A673 (cell line): ENCODE data around the gene FSTL4. TPM values are rescaled to one million over a fixed set of nuclear protein-coding genes. Genes with fewer than 3 reads are reported as not detected.

Experiments used
- BruUV-seq: library from RNA; stranded (reverse); fragments of 400-500 nt; replicated peaks from 2 replicates; lab custom pipeline; 2021; lab: Mats Ljungman, UMichigan
- CTCF ChIA-PET: fragments of 300-600 bp; sonication (Branson Sonifier 250); formaldehyde crosslinking; loops from one replicate; lab custom pipeline; 2022; ENCODE audit warnings: antibody characterized with exemption; lab: Charles Lee
- POLR2A ChIA-PET: fragments of 300-600 bp; sonication (Branson Sonifier 250); formaldehyde crosslinking; loops from one replicate; lab custom pipeline; 2022; ENCODE audit warnings: antibody characterized with exemption; ENCODE audit not compliant: low non-redundant PET; lab: Charles Lee
- DNase-seq: peaks from one replicate; pipeline ENCODE4 v3.0.0-alpha.2; 2015; ENCODE audit warnings: low spot score
- H3K27ac ChIP-seq: fragments of 200-600 bp; sonication (generic); 2 replicates; pipeline ENCODE4 v1.5.1; 2016; ENCODE audit warnings: mixed run types, low read depth, mild to moderate bottlenecking, mixed read lengths, antibody characterized with exemption, low read length; ENCODE audit not compliant: poor library complexity, severe bottlenecking
- H3K27me3 ChIP-seq: fragments of 200-600 bp; sonication (generic); replicated peaks from 2 replicates; pipeline ENCODE4 v1.6.1; 2017; ENCODE audit warnings: mixed run types, low read depth, mild to moderate bottlenecking, mixed read lengths, antibody characterized with exemption, low read length; ENCODE audit not compliant: insufficient read depth, poor library complexity
- H3K36me3 ChIP-seq: fragments of 200-600 bp; sonication (generic); 2 replicates; pipeline ENCODE4 v1.6.1; 2016; ENCODE audit warnings: mixed run types, mild to moderate bottlenecking, mixed read lengths, antibody characterized with exemption, low read length; ENCODE audit not compliant: insufficient read depth, poor library complexity, severe bottlenecking
- H3K4me1 ChIP-seq: fragments of 200-600 bp; sonication (generic); 2 replicates; pipeline ENCODE4 v1.6.1; 2017; ENCODE audit warnings: mixed run types, mild to moderate bottlenecking, mixed read lengths, antibody characterized with exemption, low read length; ENCODE audit not compliant: insufficient read depth, poor library complexity, severe bottlenecking
- H3K4me3 ChIP-seq: fragments of 200-600 bp; sonication (generic); 2 replicates; pipeline ENCODE4 v1.5.1; 2016; ENCODE audit warnings: low read depth, mixed run types, mild to moderate bottlenecking, mixed read lengths, low read length; ENCODE audit not compliant: poor library complexity, severe bottlenecking
- H3K9me3 ChIP-seq: fragments of 200-600 bp; sonication (generic); 2 replicates; pipeline ENCODE4 v1.6.1; 2016; ENCODE audit warnings: mixed run types, low read depth, mild to moderate bottlenecking, mixed read lengths, antibody characterized with exemption, low read length; ENCODE audit not compliant: poor library complexity, severe bottlenecking
- CTCF ChIP-seq: fragments of 300-800, 200-600 bp; sonication (generic); conservative IDR thresholded peaks from 2 replicates; pipeline ENCODE4 v1.5.1; 2017; ENCODE audit warnings: low read depth, mild to moderate bottlenecking, antibody characterized with exemption, low read length, moderate library complexity, mixed read lengths
- EZH2 ChIP-seq: fragments of 200-600 bp; sonication (generic); IDR thresholded peaks from 2 replicates; pipeline ENCODE4 v1.6.1; 2017; ENCODE audit warnings: borderline replicate concordance, low read depth, mild to moderate bottlenecking, mixed read lengths, antibody characterized with exemption, low read length; ENCODE audit not compliant: poor library complexity, severe bottlenecking
- intact Hi-C: fragments of 100-400 bp; cut with micrococcal nuclease; formaldehyde crosslinking; loops from one replicate; pipeline ENCODE4 v1.10.0; 2022; ENCODE audit not compliant: unreplicated experiment
- total RNA-seq: library from RNA; stranded (reverse); gene quantifications from 2 replicates; pipeline ENCODE4 v1.2.3, GENCODE V29; 2021

FSTL4 gene
- total RNA-seq, 1 experiment from 2014 or later: 0.86 TPM

DNA sequence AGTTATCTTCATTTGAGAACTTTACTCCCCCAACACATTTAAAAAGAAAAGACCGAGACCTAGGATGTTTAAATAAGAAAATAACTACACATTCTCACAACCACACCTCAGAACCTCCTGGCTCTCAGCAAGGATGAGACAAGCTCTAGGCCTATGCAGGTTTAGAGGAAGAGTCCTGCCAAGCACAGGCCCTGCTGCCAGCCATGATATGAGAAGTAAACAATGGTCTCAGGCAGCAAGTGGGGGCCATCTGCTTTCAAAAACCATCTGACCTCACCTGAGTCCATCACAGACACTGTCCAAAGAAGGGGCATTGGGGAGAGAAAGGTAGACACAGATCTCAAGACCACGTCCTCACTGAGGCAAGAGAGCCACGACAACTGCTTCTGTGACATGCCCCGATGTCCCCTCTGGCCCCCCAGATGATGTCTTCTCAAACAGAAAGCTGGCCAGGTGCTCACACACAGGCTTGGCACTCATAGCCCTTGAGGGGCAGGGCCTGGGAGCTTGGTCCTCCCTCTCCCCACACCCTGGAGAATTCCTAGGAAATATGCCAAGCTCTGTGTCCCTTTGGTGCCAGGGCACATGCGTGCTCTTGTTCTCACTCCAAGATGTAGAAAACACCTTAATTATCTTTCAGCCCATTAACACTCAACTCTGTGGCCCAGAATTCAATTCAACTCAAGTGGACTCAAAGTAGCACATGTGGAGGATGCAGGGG lies 150.4 kb downstream of the FSTL4 start:
- DNase-seq: no peak
- TF ChIP-seq CTCF (no peak), EZH2 (no peak)
- no TSS peak for BruUV-seq
- Histone ChIP-seq H3K27ac (no peak overlapping the region), H3K27me3 (no peaks in the 10 kb centered on the region), H3K9me3 (no peaks in the 10 kb centered on the region), H3K4me1 (no peaks in the 10 kb centered on the region), H3K36me3 (no peaks in the 10 kb centered on the region), H3K4me3 (no peak overlapping the region)
- ChIA-PET POLR2A (no interaction called here), CTCF (interaction anchor here (1.3 kb wide), 1 partner anchor 38 kb away, joined by 4 read pairs; no protein-coding TSS in a partner anchor)
- intact Hi-C loops: loop anchor here (2.0 kb wide), 2 partner anchors 39 to 351 kb away; no protein-coding TSS in a partner anchor

DNA sequence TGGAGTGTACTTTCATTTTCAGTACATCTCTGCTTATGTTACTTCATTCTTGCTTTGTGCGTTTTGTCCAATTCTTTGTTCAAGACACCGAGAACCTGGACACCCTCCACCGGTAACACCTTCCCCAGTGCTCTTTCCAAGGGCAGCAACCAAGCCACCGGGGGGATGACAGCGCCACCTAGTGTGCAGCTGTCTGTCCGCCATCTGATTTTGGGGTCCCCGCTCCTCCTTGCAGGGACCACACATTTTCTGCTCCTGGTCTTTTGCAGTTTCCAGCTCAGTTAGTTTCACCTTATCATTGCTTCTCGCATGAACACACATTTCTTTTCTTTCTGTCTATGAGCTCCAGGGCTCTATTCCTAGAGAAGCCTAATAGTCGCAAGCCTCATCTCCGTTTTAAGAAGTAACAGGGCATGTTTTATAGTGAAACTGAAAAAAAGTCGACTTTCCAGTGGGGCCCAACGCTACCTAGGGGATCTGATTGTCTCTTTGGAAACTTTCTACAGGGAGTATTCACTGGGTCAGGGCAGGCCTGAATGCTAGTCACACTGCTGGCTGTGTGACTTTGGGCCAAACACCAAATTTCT lies 152.1 kb downstream of the FSTL4 start:
- Histone ChIP-seq H3K36me3 (no peaks in the 10 kb centered on the region), H3K27ac (no peak overlapping the region), H3K4me3 (no peak overlapping the region), H3K27me3 (no peaks in the 10 kb centered on the region), H3K4me1 (no peaks in the 10 kb centered on the region), H3K9me3 (no peaks in the 10 kb centered on the region)
- ChIA-PET CTCF (no interaction called here), POLR2A (no interaction called here)
- BruUV-seq: no TSS peak
- intact Hi-C loops: loop anchor here (2.0 kb wide), 2 partner anchors 37 to 349 kb away; no protein-coding TSS in a partner anchor
- peak; percentile 44 for DNase-seq
- no peak for TF ChIP-seq EZH2
- peak; percentile 91 for TF ChIP-seq CTCF

GRCh38 chr5:133459474-133460160 lies 152.7 kb downstream of the FSTL4 start:
- no peak for DNase-seq
- TF ChIP-seq CTCF: no peak
- TF ChIP-seq EZH2: no peak
- Histone ChIP-seq H3K27me3 (no peaks in the 10 kb centered on the region), H3K4me3 (no peak overlapping the region), H3K27ac (no peak overlapping the region), H3K9me3 (no peaks in the 10 kb centered on the region), H3K4me1 (no peaks in the 10 kb centered on the region), H3K36me3 (no peaks in the 10 kb centered on the region)
- intact Hi-C loops: loop anchor here (2.0 kb wide), 2 partner anchors 37 to 349 kb away; no protein-coding TSS in a partner anchor
- BruUV-seq: no TSS peak
- CTCF ChIA-PET: no interaction called here
- POLR2A ChIA-PET: no interaction called here
